Activated naive CD8-positive, alpha-beta T cell (primary cell): Measurements from ENCODE around the gene DCP1B.

ENCODE experiments used
- H3K27ac Mint-ChIP-seq: one replicate; pipeline ENCODE4 v1.8.0; 2021; ENCODE audit warnings: mixed read lengths
- H3K27me3 Mint-ChIP-seq: one replicate; pipeline ENCODE4 v1.8.0; 2021; ENCODE audit warnings: mixed read lengths
- H3K36me3 Mint-ChIP-seq: one replicate; pipeline ENCODE4 v1.8.0; 2021; ENCODE audit warnings: mixed read lengths
- H3K4me1 Mint-ChIP-seq: one replicate; pipeline ENCODE4 v1.8.0; 2021; ENCODE audit warnings: low read depth, mixed read lengths
- H3K4me3 Mint-ChIP-seq: one replicate; pipeline ENCODE4 v1.8.0; 2021; ENCODE audit warnings: mild to moderate bottlenecking, mixed read lengths
- H3K9me3 Mint-ChIP-seq: one replicate; pipeline ENCODE4 v1.8.0; 2021; ENCODE audit warnings: low read depth, mixed read lengths

Gene DCP1B

DNA sequence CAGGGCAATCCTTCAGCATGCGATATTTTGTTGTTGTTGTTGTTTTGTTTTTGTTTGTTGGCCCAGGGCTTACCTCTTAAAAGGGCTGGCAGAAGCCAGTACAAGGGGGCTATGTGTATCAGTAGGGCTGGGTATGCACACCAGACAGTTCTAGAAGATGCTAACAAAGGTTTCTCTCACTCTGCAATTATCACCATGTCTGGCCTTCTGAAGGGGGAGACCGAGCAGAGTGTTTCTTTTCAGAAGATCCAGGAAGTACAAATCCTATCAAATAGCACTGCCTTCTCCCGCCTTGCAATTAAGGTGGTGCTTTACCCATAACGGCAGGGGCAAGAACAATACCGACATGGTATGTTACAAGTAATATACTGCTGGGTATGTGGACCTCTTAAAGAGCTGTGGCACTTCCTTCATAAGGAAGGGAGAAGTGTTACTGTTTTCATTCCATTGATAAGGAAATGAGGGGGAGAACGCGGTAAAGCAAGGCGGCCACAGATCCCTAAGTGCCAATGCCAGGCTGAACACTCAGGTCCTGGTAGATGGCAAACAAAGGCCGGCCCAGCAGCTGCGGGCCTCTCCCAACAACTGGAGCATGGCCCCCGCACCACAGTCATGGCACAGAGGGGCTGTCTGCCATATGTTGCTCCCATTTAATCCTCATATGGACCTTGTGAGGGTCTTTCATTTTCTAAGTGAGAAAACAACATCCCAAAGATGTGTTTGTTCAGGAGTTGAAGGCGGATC lies 66.6 kb downstream of the DCP1B start:
- Mint-ChIP-seq H3K9me3 (no peaks in the 10 kb centered on the region), H3K27me3 (no peaks in the 10 kb centered on the region), H3K4me3 (no peak overlapping the region), H3K27ac (no peak overlapping the region), H3K4me1 (peaks cover 2% of the 10 kb centered on the region), H3K36me3 (no peaks in the 10 kb centered on the region)

DNA sequence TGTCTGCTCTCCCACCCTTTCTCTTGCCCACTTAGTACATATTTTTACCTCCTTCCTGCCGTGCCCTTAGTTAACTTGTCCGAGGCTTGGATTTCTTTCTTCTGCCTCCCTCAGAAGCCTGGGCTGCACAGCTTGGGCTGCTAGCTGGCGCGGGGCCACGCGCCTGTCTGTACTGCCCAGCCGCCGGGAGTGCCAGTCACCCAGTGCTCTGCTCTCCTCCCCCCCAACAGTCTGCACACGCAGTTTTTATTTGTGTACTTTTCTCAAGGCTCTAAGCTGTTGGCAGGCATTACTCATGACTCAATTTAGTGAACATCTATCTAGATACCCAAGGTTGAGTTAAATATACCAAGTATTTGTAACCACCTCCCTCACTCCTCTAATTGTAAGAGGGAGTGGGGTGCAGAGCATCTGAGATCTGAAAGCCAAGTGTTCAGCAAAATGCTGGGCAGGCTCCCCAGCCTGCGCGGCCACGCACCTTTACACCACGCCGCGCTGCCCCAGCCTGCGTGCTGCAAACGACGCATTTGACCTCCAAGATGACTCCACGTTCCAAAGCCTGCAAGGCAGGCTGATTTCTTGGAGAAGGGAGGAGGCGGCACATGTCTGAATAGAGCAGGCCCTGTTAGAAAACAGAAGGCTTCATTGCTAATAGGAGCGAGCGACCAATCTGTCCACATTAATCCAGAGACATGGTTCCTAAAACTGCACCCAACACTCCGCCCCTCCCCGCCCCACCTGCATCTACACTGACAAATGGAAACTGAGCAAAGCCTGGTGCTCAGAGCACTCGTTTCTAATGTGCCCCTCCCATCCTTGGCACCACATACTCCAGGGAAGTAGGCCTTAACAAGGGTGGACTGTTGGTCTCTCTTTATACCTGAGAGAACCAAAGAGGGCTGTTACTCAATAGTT lies 67.6 kb downstream of the DCP1B start:
- Mint-ChIP-seq H3K4me3 (no peak overlapping the region), H3K27ac (no peak overlapping the region), H3K9me3 (no peaks in the 10 kb centered on the region), H3K27me3 (no peaks in the 10 kb centered on the region), H3K36me3 (no peaks in the 10 kb centered on the region), H3K4me1 (peaks cover 6% of the 10 kb centered on the region)

DNA sequence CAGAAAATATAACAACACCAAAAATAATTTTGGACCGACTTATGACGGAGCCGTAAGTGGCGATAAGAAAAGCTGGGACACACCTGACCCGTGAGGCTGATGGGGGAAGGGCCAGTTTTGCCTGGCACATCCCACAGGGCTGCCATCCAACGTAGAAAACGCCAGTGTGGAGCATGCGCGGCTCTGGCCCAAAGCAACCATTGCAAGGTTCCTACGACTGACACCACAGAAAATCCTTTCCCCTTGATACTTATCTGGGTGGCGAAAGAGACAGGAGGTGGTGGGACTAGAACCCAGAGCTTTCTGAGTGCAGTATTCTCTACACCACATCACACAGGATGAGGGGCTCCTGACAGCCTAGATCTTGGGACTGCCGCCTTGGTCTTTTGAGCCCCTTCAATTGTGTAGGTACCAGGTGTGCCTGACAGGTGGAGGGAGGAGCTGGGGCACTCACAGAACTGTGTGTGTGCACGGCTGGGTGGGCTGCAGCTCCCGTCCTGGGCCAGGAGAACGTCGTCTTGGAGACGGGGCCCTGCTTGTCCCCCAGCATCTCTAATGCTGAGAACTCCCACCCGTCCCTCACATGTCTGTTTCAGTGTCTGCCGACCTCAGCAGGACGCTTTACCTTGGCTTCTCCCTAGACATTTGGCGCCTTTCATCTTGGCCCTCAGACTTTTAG lies 68.4 kb downstream of the DCP1B start:
- H3K9me3 Mint-ChIP-seq, result no peaks in the 10 kb centered on the region
- no peaks in the 10 kb centered on the region for H3K36me3 Mint-ChIP-seq
- no peaks in the 10 kb centered on the region for H3K27me3 Mint-ChIP-seq
- H3K4me3 Mint-ChIP-seq, result no peak overlapping the region
- peaks cover 6% of the 10 kb centered on the region for H3K4me1 Mint-ChIP-seq
- H3K27ac Mint-ChIP-seq, result no peak overlapping the region

DNA sequence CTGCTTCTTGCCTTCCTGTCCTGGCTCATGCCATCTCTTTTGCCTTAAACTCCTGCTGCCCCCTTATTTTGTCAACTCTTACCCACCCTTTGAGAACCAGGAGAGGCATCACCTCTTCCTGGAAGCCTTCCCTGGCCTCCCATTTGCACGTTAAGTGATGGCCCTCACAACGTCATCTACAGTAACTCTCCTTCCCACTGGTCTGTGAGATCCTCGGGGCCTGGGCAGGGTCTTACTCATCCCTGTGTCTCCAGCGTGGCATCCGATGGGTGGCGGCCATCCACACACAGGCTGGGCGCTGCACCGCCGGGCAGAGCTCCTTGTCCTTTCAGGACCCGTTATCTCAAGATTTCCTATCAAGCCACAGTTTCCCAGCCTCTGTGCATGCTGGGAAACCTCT lies 69.0 kb downstream of the DCP1B start:
- Mint-ChIP-seq H3K4me3 (no peak overlapping the region), H3K27ac (no peak overlapping the region), H3K9me3 (no peaks in the 10 kb centered on the region), H3K36me3 (no peaks in the 10 kb centered on the region), H3K4me1 (peaks cover 7% of the 10 kb centered on the region), H3K27me3 (no peaks in the 10 kb centered on the region)

DNA sequence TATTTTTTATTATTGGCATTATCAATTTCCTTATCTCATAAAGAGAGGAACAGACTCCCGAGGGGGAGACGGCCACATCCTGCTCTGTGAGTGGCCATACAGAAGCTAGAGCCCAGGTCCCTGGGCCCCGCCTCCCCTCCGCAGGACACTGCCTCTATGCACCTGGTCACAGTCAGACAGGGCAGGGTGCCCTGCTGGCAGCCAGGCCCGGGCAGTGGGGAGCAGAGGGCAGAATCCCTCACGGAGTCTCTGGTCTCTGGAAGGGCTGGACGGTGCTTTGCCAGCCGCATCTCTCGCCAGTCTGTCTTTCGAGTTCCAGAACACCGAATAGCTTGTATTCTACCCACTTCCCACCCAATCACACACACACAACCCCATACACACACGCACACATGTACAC lies 69.4 kb downstream of the DCP1B start:
- Mint-ChIP-seq H3K9me3 (no peaks in the 10 kb centered on the region), H3K4me3 (no peak overlapping the region), H3K27ac (no peak overlapping the region), H3K4me1 (peaks cover 7% of the 10 kb centered on the region), H3K27me3 (no peaks in the 10 kb centered on the region), H3K36me3 (no peaks in the 10 kb centered on the region)

DNA sequence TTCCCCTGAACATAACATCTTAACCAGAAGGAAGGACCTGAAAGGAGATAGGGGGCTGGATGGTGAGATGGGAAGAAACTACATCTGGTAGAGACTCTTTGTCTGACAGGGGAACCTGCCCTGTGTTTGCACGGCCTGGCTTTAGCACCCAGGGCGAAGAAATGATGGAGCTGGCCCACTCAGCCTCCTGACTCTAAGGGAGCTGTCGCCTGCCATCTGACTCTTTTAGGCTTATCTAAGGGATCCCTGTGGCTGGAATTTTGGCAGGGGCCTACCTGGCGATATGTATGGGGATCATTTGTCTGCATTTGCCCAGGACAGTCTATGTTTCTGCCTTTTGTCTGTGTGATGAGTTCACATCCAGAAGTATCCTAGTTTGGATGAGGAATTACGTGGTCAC lies 70.2 kb downstream of the DCP1B start:
- H3K27ac Mint-ChIP-seq, result no peak overlapping the region
- no peaks in the 10 kb centered on the region for H3K27me3 Mint-ChIP-seq
- no peaks in the 10 kb centered on the region for H3K36me3 Mint-ChIP-seq
- H3K4me3 Mint-ChIP-seq, result no peak overlapping the region
- peaks cover 10% of the 10 kb centered on the region for H3K4me1 Mint-ChIP-seq
- no peaks in the 10 kb centered on the region for H3K9me3 Mint-ChIP-seq

DNA sequence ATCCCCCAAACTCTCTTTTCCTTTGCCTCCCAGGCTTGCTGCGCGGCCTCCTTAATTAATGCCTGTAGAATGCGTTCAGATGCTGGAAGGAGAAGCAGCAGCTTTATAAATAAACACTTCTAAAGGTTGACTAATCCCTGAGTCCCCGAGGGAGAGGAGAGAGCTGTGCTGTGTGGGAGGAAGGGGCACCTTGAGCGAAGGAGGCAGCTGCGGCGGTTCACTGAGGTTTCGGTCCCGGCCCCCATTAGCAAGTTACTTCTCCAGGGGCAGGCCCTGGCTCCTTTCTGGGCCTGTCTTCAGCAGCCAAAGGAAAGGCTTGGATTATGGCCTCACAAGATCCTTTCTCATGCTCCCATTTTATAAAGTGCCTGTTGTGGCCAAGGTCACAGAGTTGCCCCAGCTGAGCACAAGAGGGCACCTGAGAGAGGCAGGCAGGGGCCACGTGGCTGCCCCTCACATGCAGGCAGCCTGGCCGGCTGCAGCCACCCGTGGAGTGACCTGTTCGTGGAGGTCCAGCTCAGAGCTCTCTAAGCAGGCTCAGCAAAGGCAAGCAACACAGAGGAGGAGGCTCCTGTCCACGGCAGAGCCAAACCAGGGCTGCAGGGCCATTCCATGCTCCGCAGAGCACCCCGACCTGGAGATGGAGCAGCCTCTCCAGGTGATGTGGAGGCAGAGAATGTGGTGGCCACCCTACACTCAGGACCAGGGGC lies 70.8 kb downstream of the DCP1B start:
- Mint-ChIP-seq H3K27ac (no peak overlapping the region), H3K4me3 (no peak overlapping the region), H3K9me3 (no peaks in the 10 kb centered on the region), H3K4me1 (peaks cover 14% of the 10 kb centered on the region), H3K36me3 (no peaks in the 10 kb centered on the region), H3K27me3 (no peaks in the 10 kb centered on the region)

DNA sequence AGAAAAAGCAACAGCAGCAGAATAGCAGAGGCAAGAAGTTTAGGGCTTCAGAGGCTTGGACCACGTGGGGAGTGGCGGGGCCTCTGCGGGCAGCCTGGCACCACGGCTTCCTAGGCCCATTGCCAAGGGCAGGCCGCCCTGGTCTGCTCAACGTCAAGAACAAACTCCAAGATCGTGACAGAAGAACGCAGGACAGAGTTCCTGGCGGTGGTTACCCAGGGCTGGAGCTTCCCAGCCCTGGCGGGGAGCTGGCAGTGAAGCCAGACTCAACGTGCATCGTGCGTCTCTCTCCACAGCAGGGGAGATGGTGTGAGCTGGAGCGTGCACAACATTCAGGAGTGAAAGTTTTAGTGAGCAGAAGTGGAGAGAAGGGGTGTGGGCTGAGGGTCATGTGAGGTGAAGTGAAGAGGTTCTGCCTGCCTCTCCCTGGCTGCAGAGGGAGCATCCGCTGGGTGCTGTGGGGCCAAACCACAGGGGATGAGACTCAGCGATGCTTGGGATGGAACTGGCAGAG lies 71.9 kb downstream of the DCP1B start:
- Mint-ChIP-seq H3K4me1 (peaks cover 14% of the 10 kb centered on the region), H3K4me3 (no peak overlapping the region), H3K27me3 (no peaks in the 10 kb centered on the region), H3K9me3 (no peaks in the 10 kb centered on the region), H3K27ac (no peak overlapping the region), H3K36me3 (no peaks in the 10 kb centered on the region)

DNA sequence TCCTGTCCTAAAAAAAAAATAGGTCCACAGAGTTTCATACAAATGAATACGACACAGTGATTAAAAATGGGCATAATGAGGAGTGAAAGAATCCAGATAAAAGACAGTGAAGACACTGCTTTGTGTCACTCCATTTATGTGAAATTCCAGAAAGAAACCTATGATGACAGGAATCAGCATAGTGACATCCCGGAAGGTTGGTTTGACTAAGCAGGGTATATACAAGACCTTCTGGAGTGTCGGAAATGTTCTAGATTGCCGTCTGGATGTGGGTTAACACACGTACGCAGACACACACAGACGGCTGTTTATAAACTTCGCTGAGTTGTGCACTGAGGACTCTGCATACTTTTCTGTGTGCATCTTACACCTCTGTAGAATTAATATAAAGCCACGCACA lies 72.6 kb downstream of the DCP1B start:
- Mint-ChIP-seq H3K4me1 (peaks cover 14% of the 10 kb centered on the region), H3K4me3 (no peak overlapping the region), H3K9me3 (no peaks in the 10 kb centered on the region), H3K27ac (no peak overlapping the region), H3K27me3 (no peaks in the 10 kb centered on the region), H3K36me3 (no peaks in the 10 kb centered on the region)

DNA sequence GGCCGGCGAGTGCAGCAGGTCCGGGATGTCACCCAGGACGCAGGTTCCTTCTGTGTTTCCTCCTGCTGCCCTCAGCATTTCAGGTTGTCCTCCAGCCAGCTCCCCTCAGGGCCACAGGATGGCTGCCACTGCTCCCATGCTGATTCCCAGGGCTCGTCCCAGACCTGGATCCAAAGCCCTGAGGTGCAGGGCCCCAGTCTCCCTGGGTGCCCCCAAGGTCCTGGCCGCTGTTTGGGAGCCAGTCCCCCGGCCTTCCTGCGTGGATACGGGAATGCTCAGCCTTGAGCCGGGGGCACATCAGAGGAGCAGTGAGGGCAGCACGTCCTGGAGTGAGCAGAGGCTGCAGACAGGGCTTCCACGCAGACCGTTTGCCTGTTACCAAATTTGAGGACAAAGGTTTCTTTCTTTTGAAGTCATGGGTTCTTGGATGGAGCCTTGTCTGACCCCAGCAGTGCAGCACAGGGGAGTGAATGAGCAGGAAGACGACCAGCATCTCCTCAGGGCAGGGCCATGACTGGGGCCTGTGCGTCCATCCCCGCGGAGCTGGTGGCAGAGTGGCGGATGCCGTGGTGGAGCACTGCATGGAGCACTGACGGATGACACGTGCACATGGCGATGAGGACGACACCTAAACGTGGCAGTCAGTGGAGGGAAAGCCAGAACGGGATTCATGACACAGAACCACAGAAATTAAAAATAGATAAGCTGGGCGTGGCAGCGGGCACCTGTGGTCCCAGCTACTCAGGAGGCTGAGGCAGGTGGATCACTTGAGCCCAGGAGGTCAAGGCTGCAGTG lies 73.3 kb downstream of the DCP1B start:
- H3K36me3 Mint-ChIP-seq, result no peaks in the 10 kb centered on the region
- no peaks in the 10 kb centered on the region for H3K27me3 Mint-ChIP-seq
- no peak overlapping the region for H3K4me3 Mint-ChIP-seq
- no peak overlapping the region for H3K27ac Mint-ChIP-seq
- H3K9me3 Mint-ChIP-seq, result no peaks in the 10 kb centered on the region
- peaks cover 14% of the 10 kb centered on the region for H3K4me1 Mint-ChIP-seq

DNA sequence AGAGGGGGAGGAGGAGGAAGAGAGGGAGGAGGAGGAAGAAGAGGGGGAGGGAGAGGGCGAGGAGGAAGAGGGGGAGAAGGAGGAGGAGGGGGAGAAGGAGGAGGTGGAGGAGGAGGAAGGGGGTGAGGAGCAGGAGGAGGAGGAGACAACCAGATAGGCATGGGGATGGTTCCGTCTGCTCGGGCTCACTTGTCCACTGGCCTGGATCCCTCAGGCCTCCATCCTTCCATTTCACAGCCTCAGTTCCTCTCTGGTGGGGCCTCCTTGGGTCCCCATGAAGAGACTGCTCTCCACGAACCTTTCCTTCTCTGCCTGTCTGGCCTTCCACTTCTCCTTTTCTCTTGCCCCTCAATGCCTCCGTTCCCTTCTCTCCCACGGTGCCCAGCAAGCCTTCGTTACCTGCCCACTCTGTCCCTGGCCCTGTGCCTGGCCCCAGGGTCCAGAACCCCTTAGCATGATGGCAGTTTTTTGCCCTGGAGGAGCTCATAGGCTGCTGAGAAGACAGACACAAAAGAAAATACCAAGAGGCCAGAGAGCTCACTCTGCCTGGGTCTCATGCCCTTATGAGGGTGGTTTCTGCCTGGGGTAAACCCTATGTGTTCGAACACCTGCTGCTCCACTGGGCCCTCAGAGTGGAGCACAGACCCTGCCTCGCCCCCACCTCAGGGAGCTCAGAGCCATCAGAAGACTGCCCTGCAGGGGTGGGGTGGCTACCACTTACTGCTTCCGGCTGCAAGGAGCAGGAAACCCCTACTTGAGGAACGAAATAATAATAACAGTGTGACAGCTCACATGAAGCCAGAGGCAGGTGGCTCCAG lies 74.1 kb downstream of the DCP1B start:
- Mint-ChIP-seq H3K4me1 (peaks cover 14% of the 10 kb centered on the region), H3K27ac (no peak overlapping the region)

DNA sequence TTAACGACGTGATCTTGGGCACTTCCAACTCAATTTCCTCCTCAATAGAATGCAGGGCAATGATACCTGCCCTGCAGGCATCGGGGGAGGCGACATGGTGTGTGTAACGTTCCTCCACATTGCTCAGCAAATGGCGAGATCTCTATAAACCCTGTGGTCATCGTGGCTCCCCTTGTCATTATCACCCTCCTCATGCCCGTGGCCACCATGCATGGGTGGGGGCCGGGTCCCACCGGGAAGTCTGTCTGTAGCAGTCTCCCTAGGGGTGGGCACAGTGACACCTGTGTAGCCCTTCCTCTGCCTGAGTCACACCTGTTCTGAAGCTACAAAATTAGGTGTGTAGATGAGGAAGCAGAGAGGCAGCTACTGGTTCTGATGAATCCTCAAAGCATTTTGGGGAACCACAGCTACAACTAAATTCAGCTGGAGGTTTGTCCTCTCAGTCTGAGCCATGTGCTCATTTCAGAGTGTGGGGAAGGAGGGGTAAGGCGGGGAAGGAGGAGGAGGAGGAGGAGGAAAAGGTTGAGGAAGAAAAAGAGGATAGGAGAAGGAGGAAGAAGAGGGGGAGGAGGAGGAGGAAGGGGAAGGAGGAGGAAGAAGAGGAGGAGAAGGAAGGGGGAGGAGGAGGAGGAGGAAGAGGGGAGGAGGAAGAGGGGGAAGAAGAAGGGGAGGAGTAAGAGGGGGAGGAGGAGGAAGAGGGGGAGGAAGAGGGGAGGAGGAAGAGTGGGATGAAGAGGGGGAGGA lies 74.8 kb downstream of the DCP1B start:
- Mint-ChIP-seq H3K4me1 (peaks cover 18% of the 10 kb centered on the region), H3K36me3 (no peaks in the 10 kb centered on the region), H3K27me3 (no peaks in the 10 kb centered on the region), H3K27ac (no peak overlapping the region), H3K4me3 (no peak overlapping the region), H3K9me3 (no peaks in the 10 kb centered on the region)

More for the DNA sequence above, 74.1 kb downstream of the DCP1B start:
- Mint-ChIP-seq H3K4me3 (no peak overlapping the region), H3K36me3 (no peaks in the 10 kb centered on the region), H3K9me3 (no peaks in the 10 kb centered on the region), H3K27me3 (no peaks in the 10 kb centered on the region)
